ENCODE measurements around the gene LGI4. TPM values are rescaled to one million over a fixed set of nuclear protein-coding genes. Genes with fewer than 3 reads are reported as not detected.

Gene LGI4
- total RNA-seq, 1 donor: 0.31 TPM

- Histone ChIP-seq H3K27me3 (ENCODE audit: insufficient read depth, low read length) (peaks cover 3% of the 10 kb centered on the region), H3K4me3 (ENCODE audit: low read length) (no peak overlapping the region), H3K9me3 (ENCODE audit: low read depth, low read length) (no peaks in the 10 kb centered on the region), H3K4me1 (ENCODE audit: insufficient read depth, low read length) (peaks cover 42% of the 10 kb centered on the region)
Observed at GRCh38 chr19:35086455-35086854, 48.4 kb downstream of the LGI4 start.

DNA sequence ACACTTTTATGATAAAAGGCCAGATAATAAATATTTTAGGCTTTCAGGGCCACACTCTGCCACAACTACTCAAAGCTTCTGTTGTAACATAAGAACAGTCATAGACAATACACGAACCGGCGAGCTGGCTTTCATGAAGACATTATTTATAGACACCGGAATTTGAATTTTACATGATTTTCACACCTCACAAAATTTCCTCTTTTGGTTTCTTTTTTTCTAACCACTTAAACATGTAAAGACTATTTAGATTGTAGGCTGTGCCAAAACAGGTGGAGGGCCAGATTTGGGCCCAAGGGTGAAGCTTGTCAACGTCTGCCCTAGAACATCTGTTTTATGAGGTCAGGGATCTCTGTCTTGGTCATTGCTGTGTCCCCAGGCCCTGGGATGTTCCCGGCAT is 48.9 kb downstream of the LGI4 start:
- Histone ChIP-seq H3K9me3 (ENCODE audit: low read depth, low read length) (no peaks in the 10 kb centered on the region), H3K4me1 (ENCODE audit: insufficient read depth, low read length) (peaks cover 41% of the 10 kb centered on the region), H3K4me3 (ENCODE audit: low read length) (no peak overlapping the region), H3K27me3 (ENCODE audit: insufficient read depth, low read length) (peaks cover 3% of the 10 kb centered on the region)

- H3K27me3 ChIP-seq (ENCODE audit: insufficient read depth, low read length): no peaks in the 10 kb centered on the region
- H3K4me3 ChIP-seq (ENCODE audit: low read length): no peak overlapping the region
- peaks cover 32% of the 10 kb centered on the region for H3K4me1 ChIP-seq (ENCODE audit: insufficient read depth, low read length)
- no peaks in the 10 kb centered on the region for H3K9me3 ChIP-seq (ENCODE audit: low read depth, low read length)
Observed at GRCh38 chr19:35084509-35084762, 50.4 kb downstream of the LGI4 start.

DNA sequence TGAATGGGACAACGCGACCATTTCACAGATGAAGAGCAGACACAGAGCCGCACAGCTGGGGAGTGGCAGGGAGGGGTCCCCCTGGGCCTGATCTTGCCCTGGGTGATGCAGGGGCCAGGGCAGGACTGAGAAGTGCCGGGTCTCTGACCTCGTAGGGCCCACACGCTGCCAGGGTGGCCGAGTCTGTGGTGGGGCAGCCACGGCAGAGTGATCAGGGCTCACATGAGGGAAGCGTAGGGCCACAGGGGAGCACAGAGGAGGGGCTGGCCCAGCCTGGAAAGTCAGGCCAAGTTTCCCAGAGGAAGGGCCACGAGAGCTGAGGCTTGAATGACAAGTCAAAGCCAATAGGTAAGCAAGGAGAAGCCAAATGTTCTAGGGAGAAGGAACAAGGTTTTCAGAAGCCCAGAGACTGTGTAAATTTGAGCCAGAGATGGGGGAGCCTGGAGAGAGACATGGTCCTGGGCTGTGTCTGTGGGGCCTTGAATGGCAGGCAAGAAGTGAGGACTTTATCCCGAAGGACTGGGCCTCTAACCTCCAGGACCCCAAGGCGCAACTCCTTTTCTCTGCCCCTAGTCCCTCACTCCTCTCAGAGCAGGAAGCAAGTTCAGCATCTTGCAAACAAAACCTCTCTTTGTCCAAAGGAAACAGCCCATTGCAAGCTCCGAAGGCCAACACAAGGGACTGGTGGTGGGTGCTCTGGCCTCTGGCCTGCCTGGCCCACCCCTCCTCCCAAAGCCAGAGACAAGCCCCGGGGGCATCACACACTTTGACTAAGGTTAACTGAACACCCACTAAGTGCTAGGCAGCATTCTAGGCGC is 51.0 kb downstream of the LGI4 start:
- Histone ChIP-seq H3K4me3 (ENCODE audit: low read length) (no peak overlapping the region), H3K4me1 (ENCODE audit: insufficient read depth, low read length) (peaks cover 32% of the 10 kb centered on the region)

DNA sequence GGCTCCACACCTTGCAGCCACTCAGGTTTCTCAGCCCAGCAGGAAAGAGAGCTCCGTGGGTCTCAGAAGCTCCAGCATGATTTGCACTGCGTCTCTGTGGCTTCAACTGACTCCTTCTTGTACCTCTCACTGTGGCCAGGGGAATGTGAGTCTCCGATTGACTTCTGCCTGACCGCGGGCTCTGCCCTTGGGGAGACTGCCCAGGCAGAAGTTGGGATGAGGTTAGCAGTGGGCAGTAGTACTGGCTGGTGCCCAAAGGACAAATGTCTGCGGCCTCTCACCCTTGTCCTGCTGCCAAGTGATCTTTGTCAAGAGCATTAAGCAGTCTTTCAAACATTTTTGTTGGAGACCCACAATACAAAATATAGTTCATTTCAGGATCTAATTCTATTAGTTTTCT is 53.7 kb downstream of the LGI4 start:
- Histone ChIP-seq H3K4me1 (ENCODE audit: insufficient read depth, low read length) (peaks cover 24% of the 10 kb centered on the region), H3K4me3 (ENCODE audit: low read length) (no peak overlapping the region), H3K27me3 (ENCODE audit: insufficient read depth, low read length) (no peaks in the 10 kb centered on the region), H3K9me3 (ENCODE audit: low read depth, low read length) (no peaks in the 10 kb centered on the region)

More for the DNA sequence above, 51.0 kb downstream of the LGI4 start:
- Histone ChIP-seq H3K9me3 (ENCODE audit: low read depth, low read length) (no peaks in the 10 kb centered on the region), H3K27me3 (ENCODE audit: insufficient read depth, low read length) (no peaks in the 10 kb centered on the region)

- H3K27me3 ChIP-seq (ENCODE audit: insufficient read depth, low read length): no peaks in the 10 kb centered on the region
- H3K9me3 ChIP-seq (ENCODE audit: low read depth, low read length): no peaks in the 10 kb centered on the region
Observed at GRCh38 chr19:35080613-35081170, 54.2 kb downstream of the LGI4 start.

DNA sequence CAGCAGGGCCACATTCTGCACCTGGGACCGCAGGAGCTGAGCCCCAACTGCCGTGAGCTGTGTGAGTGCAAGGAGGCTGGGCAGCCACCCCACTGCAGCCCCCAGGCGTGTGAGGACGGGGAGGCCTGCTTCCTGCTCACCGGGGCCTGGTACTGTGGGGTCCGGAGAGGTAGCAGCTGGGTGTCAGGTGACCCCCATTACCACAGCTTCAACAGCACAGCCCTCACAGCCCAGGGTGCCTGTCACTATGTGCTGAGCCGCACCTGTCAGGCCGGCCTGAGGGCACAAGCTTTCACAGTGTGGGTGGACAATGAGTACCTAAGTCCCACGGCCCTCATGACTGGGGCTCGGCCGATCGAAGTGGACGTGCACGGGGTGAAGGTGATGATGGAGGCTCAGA is 55.0 kb downstream of the LGI4 start:
- Histone ChIP-seq H3K27me3 (ENCODE audit: insufficient read depth, low read length) (no peaks in the 10 kb centered on the region), H3K4me3 (ENCODE audit: low read length) (no peak overlapping the region), H3K9me3 (ENCODE audit: low read depth, low read length) (no peaks in the 10 kb centered on the region), H3K4me1 (ENCODE audit: insufficient read depth, low read length) (peaks cover 13% of the 10 kb centered on the region)

More at GRCh38 chr19:35080613-35081170, 54.2 kb downstream of the LGI4 start:
- peaks cover 19% of the 10 kb centered on the region for H3K4me1 ChIP-seq (ENCODE audit: insufficient read depth, low read length)
- H3K4me3 ChIP-seq (ENCODE audit: low read length): no peak overlapping the region

DNA sequence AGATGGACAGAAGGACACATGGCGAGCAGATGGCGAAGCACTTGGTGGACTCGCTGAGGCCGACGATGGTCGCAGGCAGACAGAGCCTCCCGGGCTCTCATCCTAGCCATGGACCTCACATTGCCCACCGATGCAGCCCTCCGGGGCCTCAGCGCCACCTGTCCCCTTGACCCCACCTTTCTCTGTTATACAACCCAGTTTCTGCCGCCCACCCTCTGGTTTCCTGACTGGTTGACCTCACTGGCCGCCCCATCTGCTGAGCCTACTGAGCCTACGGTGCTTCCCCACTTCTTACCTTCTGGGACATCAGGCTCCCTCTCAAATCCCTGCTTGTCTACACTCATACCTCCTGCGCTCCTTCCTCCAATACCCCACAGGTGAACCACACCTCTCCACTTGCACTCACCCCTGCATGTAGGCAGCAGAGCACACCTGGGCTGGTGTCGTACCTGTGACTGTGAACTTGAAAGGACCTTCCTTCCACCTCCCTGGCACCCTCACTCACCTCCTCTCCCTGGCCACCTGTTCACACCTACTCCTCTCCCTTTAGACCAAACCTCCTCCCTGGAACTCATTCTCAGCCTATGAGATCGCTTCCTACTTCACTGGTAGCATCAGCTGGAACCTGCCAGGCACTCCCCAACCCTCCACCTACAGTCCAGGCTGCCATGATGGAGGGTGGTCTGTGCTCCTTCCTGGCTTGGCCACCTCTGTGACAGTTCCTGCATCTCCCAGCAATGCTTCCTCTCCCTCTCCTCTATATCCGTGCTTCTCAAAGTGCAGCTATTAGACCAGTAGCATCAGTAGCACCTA is 57.2 kb downstream of the LGI4 start:
- no peaks in the 10 kb centered on the region for H3K9me3 ChIP-seq (ENCODE audit: low read depth, low read length)
- no peaks in the 10 kb centered on the region for H3K4me1 ChIP-seq (ENCODE audit: insufficient read depth, low read length)
- H3K4me3 ChIP-seq (ENCODE audit: low read length): no peak overlapping the region
- H3K27me3 ChIP-seq (ENCODE audit: insufficient read depth, low read length): no peaks in the 10 kb centered on the region

- no peak overlapping the region for H3K4me3 ChIP-seq (ENCODE audit: low read length)
- no peaks in the 10 kb centered on the region for H3K9me3 ChIP-seq (ENCODE audit: low read depth, low read length)
- H3K4me1 ChIP-seq (ENCODE audit: insufficient read depth, low read length): no peaks in the 10 kb centered on the region
- no peaks in the 10 kb centered on the region for H3K27me3 ChIP-seq (ENCODE audit: insufficient read depth, low read length)
Observed at GRCh38 chr19:35076657-35077056, 58.2 kb downstream of the LGI4 start.

DNA sequence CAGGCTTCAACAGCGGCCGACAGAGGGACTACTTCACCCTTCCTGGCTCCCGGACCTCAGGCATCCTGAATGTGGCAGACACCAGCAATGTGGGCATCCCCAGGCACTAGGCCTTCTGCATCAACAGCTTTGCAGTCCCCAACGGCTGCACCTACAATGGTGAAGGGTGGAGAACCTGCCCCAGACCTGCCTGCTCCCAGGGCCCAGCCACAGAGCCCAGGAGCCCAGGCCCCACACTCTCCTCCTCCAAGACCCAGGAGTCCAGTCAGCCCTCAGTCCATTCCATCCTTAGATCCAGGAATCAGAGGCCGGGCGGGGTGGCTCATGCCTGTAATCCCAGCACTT is 58.9 kb downstream of the LGI4 start:
- no peaks in the 10 kb centered on the region for H3K9me3 ChIP-seq (ENCODE audit: low read depth, low read length)
- no peaks in the 10 kb centered on the region for H3K4me1 ChIP-seq (ENCODE audit: insufficient read depth, low read length)
- H3K4me3 ChIP-seq (ENCODE audit: low read length): no peak overlapping the region
- no peaks in the 10 kb centered on the region for H3K27me3 ChIP-seq (ENCODE audit: insufficient read depth, low read length)

DNA sequence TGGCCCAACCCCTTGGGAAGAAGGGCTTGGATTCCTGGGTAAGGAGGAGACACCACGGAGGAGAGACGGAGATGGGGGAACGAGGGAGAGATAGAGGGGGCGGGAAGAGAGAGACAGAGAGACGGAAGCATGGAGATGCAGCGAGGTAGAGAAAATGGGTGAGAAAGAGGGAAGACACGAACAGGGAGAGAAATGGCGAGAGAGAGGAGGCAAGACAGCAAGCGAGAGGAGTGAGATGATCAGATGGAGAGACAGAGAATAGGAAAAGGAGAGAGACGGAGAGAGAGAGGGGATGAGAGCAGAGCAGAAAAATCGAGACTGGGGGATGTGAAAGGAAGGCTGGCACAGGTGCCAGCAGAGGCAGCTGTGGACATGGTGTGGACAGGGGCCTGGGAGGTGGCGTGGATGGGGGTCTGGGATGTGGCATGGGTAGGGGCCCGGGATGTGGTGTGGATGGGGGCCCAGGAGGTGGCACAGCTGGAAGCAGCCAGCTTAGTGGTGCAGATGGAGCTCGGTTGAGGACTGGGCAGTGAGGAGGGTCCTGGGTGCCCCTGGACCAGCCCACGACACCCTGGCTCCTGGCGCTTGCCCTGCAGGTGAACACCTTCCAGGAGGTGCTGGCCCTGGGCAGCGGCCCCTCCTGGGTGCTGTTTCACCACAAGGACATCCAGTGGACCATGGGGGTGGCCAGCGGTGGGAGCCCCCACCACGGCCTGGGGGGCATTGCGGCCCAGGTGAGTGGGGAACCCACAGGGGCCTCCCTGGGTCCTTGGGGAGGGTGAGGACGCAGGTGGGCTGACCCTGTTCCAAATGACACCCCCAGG is 59.4 kb downstream of the LGI4 start:
- no peaks in the 10 kb centered on the region for H3K4me1 ChIP-seq (ENCODE audit: insufficient read depth, low read length)
- H3K4me3 ChIP-seq (ENCODE audit: low read length): no peak overlapping the region
- H3K27me3 ChIP-seq (ENCODE audit: insufficient read depth, low read length): no peaks in the 10 kb centered on the region
- no peaks in the 10 kb centered on the region for H3K9me3 ChIP-seq (ENCODE audit: low read depth, low read length)

Other genes starting within 250 kb of the LGI4 start
- gene ZNF30, start 208.2 kb downstream of the LGI4 start, total RNA-seq: 2.3 TPM
- 10.2 TPM for gene ZNF792, start 170.8 kb downstream of the LGI4 start, total RNA-seq
- 61.5 TPM for gene GRAMD1A, start 134.7 kb downstream of the LGI4 start, total RNA-seq
- gene SCN1B, start 104.6 kb downstream of the LGI4 start, total RNA-seq: 0.73 TPM
- gene HPN, start 93.3 kb downstream of the LGI4 start, total RNA-seq: 0.10 TPM
- gene FXYD3, start 19.2 kb downstream of the LGI4 start, total RNA-seq: not detected
- 0.42 TPM for gene FXYD1, start 3.8 kb upstream of the LGI4 start, total RNA-seq
- gene FXYD7, start 8.2 kb upstream of the LGI4 start, total RNA-seq: 1.4 TPM
- gene FXYD5, start 19.7 kb upstream of the LGI4 start, total RNA-seq: 179 TPM
- gene FAM187B, start 93.7 kb upstream of the LGI4 start, total RNA-seq: 0.21 TPM
- 13.1 TPM for gene LSR, start 113.9 kb upstream of the LGI4 start, total RNA-seq
- gene USF2, start 133.9 kb upstream of the LGI4 start, total RNA-seq: 117 TPM
- gene HAMP, start 147.5 kb upstream of the LGI4 start, total RNA-seq: 0.31 TPM
- gene MAG, start 157.1 kb upstream of the LGI4 start, total RNA-seq: not detected
- gene CD22, start 194.1 kb upstream of the LGI4 start, total RNA-seq: 50.4 TPM
- 1.9 TPM for gene FFAR1, start 212.8 kb upstream of the LGI4 start, total RNA-seq
- gene FFAR3, start 223.4 kb upstream of the LGI4 start, total RNA-seq: 0.73 TPM
- 0.21 TPM for gene GPR42, start 236.0 kb upstream of the LGI4 start, total RNA-seq